Renal cortex interstitium (tissue), 3 donors: ENCODE measurements around the gene LILRB1. TPM values are rescaled to one million over a fixed set of nuclear protein-coding genes. Genes with fewer than 3 reads are reported as not detected.

Source experiments
- polyA plus RNA-seq, 3 donors: library from polyadenylated mRNA; unstranded; fragments of 120-200 nt; gene quantifications; one replicate each; pipeline ENCODE4 v1.2.1, GENCODE V29; 2013; ENCODE audit not compliant: insufficient read length in 3 of 3

Gene LILRB1
- polyA plus RNA-seq, 3 donors: 0.73 to 1.6 (median 1.0) TPM

Other genes starting within 250 kb of the LILRB1 start
- gene TTYH1, start 215.0 kb upstream of the LILRB1 start, polyA plus RNA-seq: 10 to 100 TPM in 1 of 3 donors, 1 to 10 TPM in 2; 7.7 to 13.5 (median 8.0) TPM
- 100 to 1,000 TPM; 119 to 275 (median 153) TPM for gene LENG8, start 181.3 kb upstream of the LILRB1 start, polyA plus RNA-seq
- 1 to 10 TPM; 1.6 to 3.3 (median 1.8) TPM for gene LENG9, start 166.7 kb upstream of the LILRB1 start, polyA plus RNA-seq
- 10 to 100 TPM; 18.7 to 44.1 (median 37.1) TPM for gene CDC42EP5, start 157.2 kb upstream of the LILRB1 start, polyA plus RNA-seq
- not detected for gene LAIR2, start 127.7 kb upstream of the LILRB1 start, polyA plus RNA-seq
- gene LILRA2, start 56.7 kb upstream of the LILRB1 start, polyA plus RNA-seq: 1 to 10 TPM; 1.1 to 1.4 (median 1.2) TPM
- gene LILRA1, start 36.9 kb upstream of the LILRB1 start, polyA plus RNA-seq: under 1 TPM; 0.26 to 0.43 (median 0.42) TPM
- gene LILRB4, start 32.5 kb downstream of the LILRB1 start, polyA plus RNA-seq: 1 to 10 TPM in 1 of 3 donors, under 1 TPM in 2; 0.61 to 1.7 (median 0.95) TPM
- not detected for gene KIR3DL3, start 94.0 kb downstream of the LILRB1 start, polyA plus RNA-seq
- gene KIR2DL3, start 108.0 kb downstream of the LILRB1 start, polyA plus RNA-seq: not detected
- gene KIR2DL1, start 139.3 kb downstream of the LILRB1 start, polyA plus RNA-seq: under 1 TPM in 1 of 3 donors, not detected in 2; 0.12 TPM
- gene KIR2DL4, start 173.1 kb downstream of the LILRB1 start, polyA plus RNA-seq: not detected
- gene KIR3DL1, start 186.0 kb downstream of the LILRB1 start, polyA plus RNA-seq: not detected
- not detected for gene KIR2DS4, start 202.2 kb downstream of the LILRB1 start, polyA plus RNA-seq
- gene KIR3DL2, start 220.0 kb downstream of the LILRB1 start, polyA plus RNA-seq: not detected
- under 1 TPM; 0.14 to 0.68 (median 0.25) TPM for gene FCAR, start 243.8 kb downstream of the LILRB1 start, polyA plus RNA-seq